OCI-M2 (cell line): Measurements from ENCODE around the gene CSMD2.
"Not testable (repeated sequence)": the region's sequence is repeated elsewhere in the genome, so short reads cannot be mapped to it uniquely, and the experiment has no call there.

ENCODE experiments used
- DNase-seq: peaks from one replicate; lab custom pipeline; 2025; ENCODE audit not compliant: unreplicated experiment; lab: John Stamatoyannopoulos, UW

Gene CSMD2

GRCh38 chr1:34055818-34056217, 109.2 kb downstream of the CSMD2 start:
- no peak for DNase-seq

DNA sequence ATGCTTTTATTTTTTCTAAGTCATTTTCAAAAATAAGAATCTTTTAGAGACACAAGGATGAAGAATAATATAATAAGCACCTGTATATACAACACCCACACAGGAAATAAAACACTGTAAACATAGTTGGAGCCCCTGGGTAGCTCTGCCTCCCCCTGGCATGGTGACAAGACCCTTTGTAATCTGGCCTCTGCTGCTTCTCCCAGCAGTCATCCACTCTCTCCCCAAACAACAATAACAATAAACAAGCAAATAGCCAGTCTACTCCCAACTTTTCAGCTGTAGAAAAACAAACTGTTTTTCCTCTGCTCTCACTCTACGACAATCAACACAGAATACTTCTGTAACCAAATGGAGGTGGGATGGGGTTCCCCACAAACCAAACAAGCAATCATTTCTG, 110.1 kb downstream of the CSMD2 start:
- DNase-seq: no peak

DNA sequence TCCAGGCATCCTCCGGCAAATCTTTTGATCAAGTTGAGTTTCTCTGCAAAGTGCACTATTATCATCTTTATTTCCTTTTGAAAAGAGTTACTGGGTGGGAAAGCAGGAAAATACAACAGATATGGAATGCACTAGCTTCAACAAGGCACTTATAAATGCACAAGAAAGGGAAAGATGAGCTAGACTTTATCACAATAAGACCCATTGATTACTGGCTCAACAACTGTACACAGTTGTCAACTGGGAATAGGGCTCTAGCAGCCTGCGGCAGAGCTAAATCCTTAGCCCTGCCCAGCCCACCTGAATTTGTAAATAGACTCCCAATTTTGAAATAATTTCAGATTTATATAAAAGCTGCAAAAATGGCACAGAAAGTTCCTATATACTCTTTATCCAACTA, 111.4 kb downstream of the CSMD2 start:
- no peak for DNase-seq

GRCh38 chr1:34052565-34052964, 112.5 kb downstream of the CSMD2 start:
- DNase-seq: no peak

- DNase-seq: no peak
Measured at GRCh38 chr1:34050709-34051485, 114.1 kb downstream of the CSMD2 start.

DNA sequence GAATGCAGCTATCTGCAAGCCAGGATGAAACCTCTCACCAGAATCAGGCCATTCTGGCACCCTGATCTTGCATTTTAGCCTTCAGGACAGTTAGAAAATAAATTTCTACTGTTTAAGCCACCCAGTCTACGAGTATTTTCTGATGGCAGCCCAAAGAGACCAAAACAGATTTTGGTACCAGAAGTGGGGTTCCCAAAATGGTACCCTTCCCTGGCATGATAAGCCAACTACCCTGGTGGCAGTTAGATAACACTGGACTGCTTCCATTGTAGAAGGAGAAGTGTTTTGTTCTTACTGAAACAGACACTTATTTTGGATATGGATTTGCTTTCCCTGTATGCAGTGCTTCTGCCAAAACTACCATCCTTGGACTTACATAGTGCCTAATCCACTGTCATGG, 115.0 kb downstream of the CSMD2 start:
- no peak for DNase-seq

- no peak for DNase-seq
Measured at GRCh38 chr1:34049477-34049876, 115.6 kb downstream of the CSMD2 start.

- no peak for DNase-seq
Measured at GRCh38 chr1:34037856-34038255, 127.2 kb downstream of the CSMD2 start.

- DNase-seq: no peak
Measured at GRCh38 chr1:34037109-34037508, 127.9 kb downstream of the CSMD2 start.

DNA sequence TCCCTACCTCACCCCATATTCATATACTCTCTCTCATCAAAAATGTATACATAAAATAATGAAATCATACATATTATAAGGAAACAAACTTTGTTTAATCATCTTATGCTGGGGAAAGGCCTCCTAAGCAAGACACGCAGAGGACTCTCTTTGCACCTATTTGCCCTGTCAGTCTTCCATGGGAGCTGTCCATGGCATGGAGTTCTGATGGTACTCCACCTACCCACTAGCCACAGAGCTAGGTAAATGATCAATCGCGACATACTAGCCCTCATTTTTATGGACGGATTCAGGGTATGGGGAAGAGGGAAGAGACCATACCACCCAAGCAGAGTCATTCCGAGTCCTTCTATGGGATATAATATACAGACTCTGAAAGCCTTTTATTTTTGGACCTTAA, 131.0 kb downstream of the CSMD2 start:
- DNase-seq: no peak

GRCh38 chr1:34029954-34030353, 135.1 kb downstream of the CSMD2 start:
- DNase-seq: no peak

- DNase-seq: no peak
Measured at GRCh38 chr1:34029515-34029914, 135.5 kb downstream of the CSMD2 start.

DNA sequence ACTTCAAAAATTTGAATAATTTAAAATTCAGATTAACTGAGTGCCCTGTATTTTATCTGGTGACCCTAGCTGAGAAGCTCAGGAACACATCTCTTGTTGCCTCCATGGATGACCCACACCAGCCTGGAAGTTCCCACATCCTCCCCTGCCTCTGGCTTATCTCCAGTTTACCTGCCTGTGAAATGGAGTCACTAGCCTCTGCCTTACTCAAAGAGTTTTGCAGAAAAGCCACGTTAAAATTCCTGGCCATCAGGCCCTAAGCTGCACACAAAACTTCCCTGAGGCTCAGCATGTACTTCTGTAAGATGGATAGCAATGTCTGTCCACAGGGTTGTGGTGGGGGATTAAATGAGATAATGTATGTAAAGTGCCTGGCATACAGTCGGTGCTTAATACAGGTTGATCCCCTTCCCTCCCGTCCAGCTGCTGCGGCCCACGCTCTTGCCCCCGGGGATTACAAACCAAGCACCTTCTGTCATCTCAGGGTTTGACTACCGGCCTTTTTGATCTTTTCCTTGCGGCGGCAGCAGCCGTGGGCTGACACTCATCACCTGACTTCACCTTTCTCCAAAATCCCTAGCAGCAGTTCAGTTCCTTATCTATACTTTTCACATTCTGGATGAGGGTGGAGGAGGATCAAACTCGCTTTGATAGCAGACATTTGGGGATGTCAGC, 136.5 kb downstream of the CSMD2 start:
- DNase-seq: no peak

DNA sequence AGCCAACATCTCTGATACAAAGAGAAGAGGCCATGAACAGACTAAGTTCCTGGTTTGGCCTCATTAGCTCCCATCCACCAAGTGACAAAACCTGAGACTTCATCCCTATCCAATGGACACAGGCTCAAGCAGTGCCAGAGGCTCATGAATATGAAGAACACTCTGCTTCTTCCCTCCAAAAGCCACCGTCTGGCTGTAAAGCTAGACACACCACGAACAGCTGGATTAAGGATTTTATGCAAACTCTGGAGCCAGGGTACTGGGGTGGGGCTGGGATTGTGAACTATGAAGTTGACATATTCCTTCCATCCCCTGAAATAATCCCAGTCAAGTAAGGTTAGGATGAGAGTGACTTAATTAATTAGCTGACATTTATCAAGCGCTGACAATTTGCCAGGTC, 139.4 kb downstream of the CSMD2 start:
- DNase-seq: no peak

- no peak for DNase-seq
Measured at GRCh38 chr1:34024485-34024884, 140.5 kb downstream of the CSMD2 start.

DNA sequence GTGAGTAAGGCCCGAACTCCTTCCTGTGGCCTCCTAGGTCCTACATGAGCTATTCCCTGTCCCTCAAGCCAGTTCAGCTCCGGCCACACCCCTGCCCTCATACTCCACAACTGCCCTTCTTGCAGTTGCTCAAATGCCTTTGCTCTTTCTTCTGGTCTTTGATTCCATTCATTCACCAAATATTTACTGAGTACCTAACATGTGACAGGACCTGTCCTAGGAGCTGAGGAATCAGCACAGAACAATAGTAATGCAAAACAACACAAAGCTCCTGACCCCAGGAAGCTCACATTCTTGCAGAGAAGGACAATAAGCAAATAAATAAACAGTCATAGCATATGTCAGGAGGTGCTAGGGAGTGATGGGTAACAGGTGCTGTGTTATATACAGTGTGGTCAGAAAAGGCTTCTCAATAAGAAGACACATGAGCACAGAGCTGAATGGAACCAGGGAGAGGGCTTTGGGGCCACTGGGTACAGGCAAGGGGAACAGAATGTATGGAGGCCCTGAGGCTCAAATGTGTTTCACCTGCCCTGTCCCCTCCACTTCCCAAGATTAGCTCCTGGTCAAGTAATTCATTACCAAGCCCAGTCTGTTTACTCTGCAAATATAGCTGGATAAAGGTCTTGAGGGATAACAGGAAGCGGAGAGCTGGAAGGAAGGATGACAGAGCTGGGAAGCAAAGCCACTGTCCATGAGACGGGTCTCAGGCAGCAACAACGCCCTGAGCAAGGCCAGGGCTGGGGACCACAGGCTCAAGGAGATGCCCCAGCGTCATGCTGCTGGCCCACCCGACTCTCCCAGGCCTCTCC, 145.1 kb downstream of the CSMD2 start:
- DNase-seq: no peak

DNA sequence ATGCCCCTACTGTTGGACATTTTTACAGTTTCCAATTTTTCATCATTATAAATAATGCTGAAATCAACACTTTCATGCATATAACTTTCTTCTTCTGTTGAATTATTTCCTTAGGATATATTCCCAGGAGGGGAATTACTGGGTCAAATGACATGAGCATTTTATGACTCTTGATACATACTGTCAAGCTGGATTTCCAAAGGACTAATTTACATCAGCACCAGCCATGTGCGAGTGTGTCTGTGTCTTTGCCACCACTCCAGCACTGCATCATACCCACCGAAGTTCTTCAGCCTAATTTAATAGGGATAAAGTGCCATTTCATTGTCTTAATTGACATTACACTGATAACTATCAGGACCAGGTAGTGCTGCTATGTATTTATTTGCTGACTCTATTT, 146.7 kb downstream of the CSMD2 start:
- no peak for DNase-seq

- not testable (repeated sequence) for DNase-seq
Measured at GRCh38 chr1:34016281-34016680, 148.7 kb downstream of the CSMD2 start.

GRCh38 chr1:34013958-34014737, 150.9 kb downstream of the CSMD2 start:
- DNase-seq: no peak

DNA sequence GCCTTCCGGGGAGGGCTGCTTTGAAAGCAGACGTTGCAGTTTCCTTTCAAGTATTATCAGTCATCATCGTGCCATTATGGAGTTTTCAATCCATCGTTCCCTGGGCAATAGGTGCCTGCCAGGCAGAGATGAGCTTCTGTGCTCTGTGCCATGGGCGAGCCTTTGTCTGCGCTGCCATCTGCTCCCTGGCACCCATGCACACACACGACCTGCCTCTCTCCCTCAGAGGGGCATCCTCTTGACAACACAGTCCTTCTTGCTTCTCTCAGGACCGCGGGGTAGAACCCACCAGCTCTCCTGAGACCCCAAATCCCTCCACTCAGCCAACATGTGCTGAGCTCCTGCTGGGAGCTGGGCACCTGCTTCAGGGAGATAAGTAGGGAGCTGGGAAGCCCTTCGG, 151.9 kb downstream of the CSMD2 start:
- no peak for DNase-seq

- DNase-seq: no peak
Measured at GRCh38 chr1:34009340-34009985, 155.6 kb downstream of the CSMD2 start.
